Liver (tissue), 3 donors: ENCODE results near the gene SCUBE1.

ENCODE experiments used
- EGR1 ChIP-seq, 2 donors: IDR thresholded peaks; 2 replicates each; pipeline ENCODE4 v1.6.1; 2016 to 2018; ENCODE audit warnings: antibody characterized with exemption in 2 of 2, low read depth in 2 of 2
- FOXA2 ChIP-seq: IDR thresholded peaks from 2 replicates; pipeline ENCODE4 v1.6.1; 2016; ENCODE audit warnings: antibody characterized with exemption
- GABPA ChIP-seq, 2 donors: IDR thresholded peaks in 1 of 2; conservative IDR thresholded peaks in 1 of 2; 2 replicates each; pipeline ENCODE4 v1.6.1; 2016; ENCODE audit warnings: antibody characterized with exemption in 2 of 2, mild to moderate bottlenecking in 1 of 2, moderate library complexity in 1 of 2
- HNF4G ChIP-seq: IDR thresholded peaks from 2 replicates; pipeline ENCODE4 v1.6.1; 2016; ENCODE audit warnings: antibody characterized with exemption
- JUND ChIP-seq, 2 donors: IDR thresholded peaks; 2 replicates each; pipeline ENCODE4 v1.6.1; 2016; ENCODE audit warnings: antibody characterized with exemption in 2 of 2
- RAD21 ChIP-seq, 2 donors: IDR thresholded peaks; 2 replicates each; pipeline ENCODE4 v1.6.1; 2016; ENCODE audit warnings: antibody characterized with exemption in 2 of 2, mild to moderate bottlenecking in 2 of 2
- RXRA ChIP-seq, 2 donors: IDR thresholded peaks; 2 replicates each; pipeline ENCODE4 v1.6.1; 2017 to 2018; ENCODE audit warnings: antibody characterized with exemption in 2 of 2, mild to moderate bottlenecking in 1 of 2
- TF ChIP-seq, protein P1 (sequence below): IDR thresholded peaks from 2 replicates; pipeline ENCODE4 v1.6.1; 2016; ENCODE audit warnings: antibody characterized with exemption
- TF ChIP-seq, protein P2 (sequence below): fragments of 150-350 bp; IDR thresholded peaks from 2 replicates; pipeline ENCODE4 v1.5.1; 2017; ENCODE audit warnings: improper control_type of control experiment, low read depth, low read length; ENCODE audit not compliant: missing input control
- TF ChIP-seq, protein P3 (sequence below): IDR thresholded peaks from 2 replicates; pipeline ENCODE4 v1.6.1; 2016; ENCODE audit warnings: antibody characterized with exemption
- TF ChIP-seq, protein P4 (sequence below): IDR thresholded peaks from 2 replicates; pipeline ENCODE4 v1.6.1; 2016; ENCODE audit warnings: antibody characterized with exemption, mild to moderate bottlenecking
- donor health status: healthy.
- donor health status: healthy.

DNA sequence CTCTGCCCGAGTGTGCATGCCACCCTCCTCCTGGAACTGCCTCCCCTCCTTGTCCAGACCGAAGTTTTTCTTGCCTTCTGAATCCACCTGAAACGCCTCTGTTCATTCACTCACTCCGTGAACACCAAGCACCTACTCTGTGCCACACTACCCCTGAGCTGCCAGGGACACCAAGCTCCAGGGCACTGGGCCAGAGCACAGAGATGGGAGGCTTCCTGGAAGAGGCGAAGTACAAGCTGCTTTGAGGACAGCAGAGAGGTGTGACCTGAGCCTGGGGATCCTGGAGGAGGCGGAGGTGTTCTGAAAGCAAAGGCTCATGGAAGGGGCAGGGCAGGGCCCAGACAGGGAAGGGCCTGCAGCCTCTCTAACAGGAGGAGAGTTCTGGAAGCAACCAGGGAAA is 47.5 kb downstream of the SCUBE1 start:
- TF ChIP-seq, protein P1, sequence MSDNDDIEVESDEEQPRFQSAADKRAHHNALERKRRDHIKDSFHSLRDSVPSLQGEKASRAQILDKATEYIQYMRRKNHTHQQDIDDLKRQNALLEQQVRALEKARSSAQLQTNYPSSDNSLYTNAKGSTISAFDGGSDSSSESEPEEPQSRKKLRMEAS, result no peak
- no peak for TF ChIP-seq HNF4G
- TF ChIP-seq, protein P2, sequence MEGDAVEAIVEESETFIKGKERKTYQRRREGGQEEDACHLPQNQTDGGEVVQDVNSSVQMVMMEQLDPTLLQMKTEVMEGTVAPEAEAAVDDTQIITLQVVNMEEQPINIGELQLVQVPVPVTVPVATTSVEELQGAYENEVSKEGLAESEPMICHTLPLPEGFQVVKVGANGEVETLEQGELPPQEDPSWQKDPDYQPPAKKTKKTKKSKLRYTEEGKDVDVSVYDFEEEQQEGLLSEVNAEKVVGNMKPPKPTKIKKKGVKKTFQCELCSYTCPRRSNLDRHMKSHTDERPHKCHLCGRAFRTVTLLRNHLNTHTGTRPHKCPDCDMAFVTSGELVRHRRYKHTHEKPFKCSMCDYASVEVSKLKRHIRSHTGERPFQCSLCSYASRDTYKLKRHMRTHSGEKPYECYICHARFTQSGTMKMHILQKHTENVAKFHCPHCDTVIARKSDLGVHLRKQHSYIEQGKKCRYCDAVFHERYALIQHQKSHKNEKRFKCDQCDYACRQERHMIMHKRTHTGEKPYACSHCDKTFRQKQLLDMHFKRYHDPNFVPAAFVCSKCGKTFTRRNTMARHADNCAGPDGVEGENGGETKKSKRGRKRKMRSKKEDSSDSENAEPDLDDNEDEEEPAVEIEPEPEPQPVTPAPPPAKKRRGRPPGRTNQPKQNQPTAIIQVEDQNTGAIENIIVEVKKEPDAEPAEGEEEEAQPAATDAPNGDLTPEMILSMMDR, result no peak
- no peak for TF ChIP-seq JUND (IDR thresholded peaks at IDR 0.05)
- TF ChIP-seq EGR1 (IDR thresholded peaks at IDR 0.05; ENCODE audit: low read depth in 2 of 2), result no peak
- TF ChIP-seq, protein P3, sequence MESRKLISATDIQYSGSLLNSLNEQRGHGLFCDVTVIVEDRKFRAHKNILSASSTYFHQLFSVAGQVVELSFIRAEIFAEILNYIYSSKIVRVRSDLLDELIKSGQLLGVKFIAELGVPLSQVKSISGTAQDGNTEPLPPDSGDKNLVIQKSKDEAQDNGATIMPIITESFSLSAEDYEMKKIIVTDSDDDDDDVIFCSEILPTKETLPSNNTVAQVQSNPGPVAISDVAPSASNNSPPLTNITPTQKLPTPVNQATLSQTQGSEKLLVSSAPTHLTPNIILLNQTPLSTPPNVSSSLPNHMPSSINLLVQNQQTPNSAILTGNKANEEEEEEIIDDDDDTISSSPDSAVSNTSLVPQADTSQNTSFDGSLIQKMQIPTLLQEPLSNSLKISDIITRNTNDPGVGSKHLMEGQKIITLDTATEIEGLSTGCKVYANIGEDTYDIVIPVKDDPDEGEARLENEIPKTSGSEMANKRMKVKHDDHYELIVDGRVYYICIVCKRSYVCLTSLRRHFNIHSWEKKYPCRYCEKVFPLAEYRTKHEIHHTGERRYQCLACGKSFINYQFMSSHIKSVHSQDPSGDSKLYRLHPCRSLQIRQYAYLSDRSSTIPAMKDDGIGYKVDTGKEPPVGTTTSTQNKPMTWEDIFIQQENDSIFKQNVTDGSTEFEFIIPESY, result no peak
- TF ChIP-seq GABPA (IDR thresholded peaks at IDR 0.05 in 1 of 2, conservative IDR thresholded peaks at IDR 0.05 in 1 of 2), result no peak
- no peak for TF ChIP-seq RAD21 (IDR thresholded peaks at IDR 0.05)
- TF ChIP-seq, protein P4, sequence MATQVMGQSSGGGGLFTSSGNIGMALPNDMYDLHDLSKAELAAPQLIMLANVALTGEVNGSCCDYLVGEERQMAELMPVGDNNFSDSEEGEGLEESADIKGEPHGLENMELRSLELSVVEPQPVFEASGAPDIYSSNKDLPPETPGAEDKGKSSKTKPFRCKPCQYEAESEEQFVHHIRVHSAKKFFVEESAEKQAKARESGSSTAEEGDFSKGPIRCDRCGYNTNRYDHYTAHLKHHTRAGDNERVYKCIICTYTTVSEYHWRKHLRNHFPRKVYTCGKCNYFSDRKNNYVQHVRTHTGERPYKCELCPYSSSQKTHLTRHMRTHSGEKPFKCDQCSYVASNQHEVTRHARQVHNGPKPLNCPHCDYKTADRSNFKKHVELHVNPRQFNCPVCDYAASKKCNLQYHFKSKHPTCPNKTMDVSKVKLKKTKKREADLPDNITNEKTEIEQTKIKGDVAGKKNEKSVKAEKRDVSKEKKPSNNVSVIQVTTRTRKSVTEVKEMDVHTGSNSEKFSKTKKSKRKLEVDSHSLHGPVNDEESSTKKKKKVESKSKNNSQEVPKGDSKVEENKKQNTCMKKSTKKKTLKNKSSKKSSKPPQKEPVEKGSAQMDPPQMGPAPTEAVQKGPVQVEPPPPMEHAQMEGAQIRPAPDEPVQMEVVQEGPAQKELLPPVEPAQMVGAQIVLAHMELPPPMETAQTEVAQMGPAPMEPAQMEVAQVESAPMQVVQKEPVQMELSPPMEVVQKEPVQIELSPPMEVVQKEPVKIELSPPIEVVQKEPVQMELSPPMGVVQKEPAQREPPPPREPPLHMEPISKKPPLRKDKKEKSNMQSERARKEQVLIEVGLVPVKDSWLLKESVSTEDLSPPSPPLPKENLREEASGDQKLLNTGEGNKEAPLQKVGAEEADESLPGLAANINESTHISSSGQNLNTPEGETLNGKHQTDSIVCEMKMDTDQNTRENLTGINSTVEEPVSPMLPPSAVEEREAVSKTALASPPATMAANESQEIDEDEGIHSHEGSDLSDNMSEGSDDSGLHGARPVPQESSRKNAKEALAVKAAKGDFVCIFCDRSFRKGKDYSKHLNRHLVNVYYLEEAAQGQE, result no peak
- no peak for TF ChIP-seq FOXA2
- no peak for TF ChIP-seq RXRA (IDR thresholded peaks at IDR 0.05)
